Endothelial cell of umbilical vein (primary cell): Measurements from ENCODE around the gene A4GNT. TPM values are rescaled to one million over a fixed set of nuclear protein-coding genes. Genes with fewer than 3 reads are reported as not detected.

Experiments
- BruUV-seq: library from RNA; stranded (reverse); fragments of 400-500 nt; replicated peaks from 2 replicates; lab custom pipeline; 2021; lab: Mats Ljungman, UMichigan
- CTCF ChIA-PET: fragments of 300-600, 350-600 bp; sonication (Branson Sonifier 250); formaldehyde crosslinking; loops from one replicate; lab custom pipeline; 2021; ENCODE audit warnings: antibody characterized with exemption, inconsistent platforms; lab: Charles Lee
- POLR2A ChIA-PET: fragments of 300-600, 350-600 bp; sonication (Branson Sonifier 250); formaldehyde crosslinking; loops from one replicate; lab custom pipeline; 2021; ENCODE audit warnings: antibody characterized with exemption, inconsistent platforms; lab: Charles Lee
- DNase-seq: peaks from one replicate; pipeline ENCODE4 v3.0.0-alpha.2; 2011; ENCODE audit warnings: low read depth, low spot score
- FAIRE-seq: peaks from 2 replicates; lab custom pipeline; 2011; peaks lifted over from hg19 to GRCh38; lab: Jason Lieb, UNC
- H2AFZ ChIP-seq: 2 replicates; pipeline ENCODE4 v1.6.0; 2012; ENCODE audit warnings: low read depth, low read length, control low read depth, inconsistent platforms
- H3K27ac ChIP-seq: 2 replicates; pipeline ENCODE4 v1.5.1; 2011; ENCODE audit warnings: low read depth, mild to moderate bottlenecking, control low read depth, low read length, moderate library complexity; ENCODE audit not compliant: insufficient read depth
- H3K27me3 ChIP-seq, 2 experiments: 2 replicates each; pipeline versions ENCODE4 v1.6.0 to v1.6.1; 2011; ENCODE audit warnings: low read length in 2 of 2, mixed read lengths in 1 of 2; ENCODE audit not compliant: control insufficient read depth in 2 of 2, insufficient read depth in 2 of 2
- H3K36me3 ChIP-seq, 2 experiments: 2 replicates in 1 of 2; 3 replicates in 1 of 2; pipeline ENCODE4 v1.5.1; 2011; ENCODE audit warnings: low read length in 2 of 2, mild to moderate bottlenecking in 1 of 2, moderate library complexity in 1 of 2; ENCODE audit not compliant: control insufficient read depth in 2 of 2, insufficient read depth in 2 of 2; ENCODE audit errors: extremely low read depth in 1 of 2
- H3K4me1 ChIP-seq: 3 replicates; pipeline ENCODE4 v1.5.1; 2011; ENCODE audit warnings: mild to moderate bottlenecking, low read length; ENCODE audit not compliant: control insufficient read depth, insufficient read depth; ENCODE audit errors: extremely low read depth
- H3K4me2 ChIP-seq: 2 replicates; pipeline ENCODE4 v1.6.1; 2011; ENCODE audit warnings: low read length, control low read depth, mixed read lengths; ENCODE audit not compliant: insufficient read depth
- H3K4me3 ChIP-seq, 3 experiments: fragments of 200-600 bp in 1 of 3; sonication (generic), shearing (Covaris generic) in 1 of 3; replicated peaks in 1 of 3; 2 replicates each; pipeline ENCODE4 v1.5.1; 2011 to 2016; ENCODE audit warnings: control low read depth in 3 of 3, low read length in 3 of 3, mild to moderate bottlenecking in 2 of 3, inconsistent platforms in 1 of 3, low read depth in 1 of 3, moderate library complexity in 1 of 3; ENCODE audit not compliant: insufficient read depth in 1 of 3
- H3K79me2 ChIP-seq: 2 replicates; pipeline ENCODE4 v1.6.0; 2012; ENCODE audit warnings: low read length, inconsistent platforms; ENCODE audit not compliant: control insufficient read depth, insufficient read depth
- H3K9ac ChIP-seq: replicated peaks from 2 replicates; pipeline ENCODE3; 2011; ENCODE audit warnings: low read length, control low read depth; ENCODE audit not compliant: insufficient read depth; ENCODE audit errors: extremely low read depth
- H3K9me1 ChIP-seq: replicated peaks from 3 replicates; pipeline ENCODE4 v1.6.0; 2011; ENCODE audit warnings: mild to moderate bottlenecking, low read length; ENCODE audit not compliant: control insufficient read depth, insufficient read depth; ENCODE audit errors: extremely low read depth
- H3K9me3 ChIP-seq: replicated peaks from 2 replicates; pipeline ENCODE4 v1.5.1; 2012; ENCODE audit warnings: low read length, inconsistent platforms; ENCODE audit not compliant: control insufficient read depth, insufficient read depth
- H4K20me1 ChIP-seq: replicated peaks from 2 replicates; pipeline ENCODE3; 2011; ENCODE audit warnings: mild to moderate bottlenecking, low read length; ENCODE audit not compliant: control insufficient read depth, insufficient read depth; ENCODE audit errors: extremely low read depth
- CTCF ChIP-seq, 2 donors: IDR thresholded peaks; 1 replicate in 1 of 2; 2 replicates in 1 of 2; pipeline ENCODE4 v1.5.1; 2011; ENCODE audit warnings: low read length in 2 of 2, mild to moderate bottlenecking in 2 of 2, moderate library complexity in 2 of 2, control low read depth in 1 of 2, inconsistent platforms in 1 of 2, low read depth in 1 of 2; ENCODE audit not compliant: insufficient read depth in 1 of 2; ENCODE audit errors: extremely low read depth in 1 of 2
- EZH2 ChIP-seq: IDR thresholded peaks from 2 replicates; pipeline ENCODE4 v1.6.1; 2012; ENCODE audit warnings: borderline replicate concordance, low read depth, mild to moderate bottlenecking, moderate library complexity, low read length, inconsistent platforms; ENCODE audit not compliant: severe bottlenecking
- FOS ChIP-seq: IDR thresholded peaks from 2 replicates; pipeline ENCODE4 v1.6.1; 2011; ENCODE audit warnings: mild to moderate bottlenecking, low read length, moderate library complexity, borderline replicate concordance; ENCODE audit not compliant: insufficient read depth
- GATA2 ChIP-seq: IDR thresholded peaks from 2 replicates; pipeline ENCODE4 v1.7.0; 2011; ENCODE audit warnings: low read depth, mild to moderate bottlenecking, moderate library complexity, mixed read lengths, low read length; ENCODE audit not compliant: insufficient read length, insufficient read depth
- JUN ChIP-seq: IDR thresholded peaks from 2 replicates; pipeline ENCODE4 v1.6.1; 2011; ENCODE audit warnings: borderline replicate concordance, low read depth; ENCODE audit not compliant: insufficient read length, insufficient read depth
- MAX ChIP-seq: IDR thresholded peaks from 2 replicates; pipeline ENCODE4 v1.6.1; 2011; ENCODE audit not compliant: insufficient read depth, insufficient read length
- MYC ChIP-seq: IDR thresholded peaks from one replicate; pipeline ENCODE4 v1.6.1; 2011; ENCODE audit warnings: mild to moderate bottlenecking, low read depth, low read length
- POLR2A ChIP-seq: IDR thresholded peaks from 2 replicates; pipeline ENCODE4 v1.6.1; 2012; ENCODE audit warnings: low read depth, mild to moderate bottlenecking, control low read depth, low read length
- POLR2AphosphoS5 ChIP-seq: IDR thresholded peaks from 2 replicates; pipeline ENCODE4 v1.6.1; 2012; ENCODE audit warnings: low read depth, mild to moderate bottlenecking, control low read depth, low read length, moderate library complexity; ENCODE audit not compliant: insufficient read depth
- dilution Hi-C: fragments of 300-500 bp; cut with MboI; formaldehyde crosslinking; loops from one replicate; pipeline ENCODE4 v1.15.0; 2019; ENCODE audit warnings: low sequenced_read_pairs; ENCODE audit not compliant: extremely low pct_ligation_motif_present
- intact Hi-C: fragments of 100-400 bp; cut with micrococcal nuclease; formaldehyde crosslinking; loops from one replicate; pipeline ENCODE4 v1.10.0; 2022
- polyA plus RNA-seq, 4 experiments: library from polyadenylated mRNA; depleted of rRNA in 3 of 4; stranded (reverse) in 3 of 4; unstranded in 1 of 4; fragments of >200 nt; gene quantifications; 2 replicates each; pipeline versions ENCODE4 v1.2.1 to v1.2.3, GENCODE V29; 2011 to 2012; ENCODE audit warnings: missing spikeins in 1 of 4
- total RNA-seq: library from RNA; stranded (reverse); gene quantifications from 2 replicates; pipeline ENCODE4 v1.2.3, GENCODE V29; 2021

Gene A4GNT
- total and polyA plus RNA-seq, 2 donors (not counting 3 experiments of a cell fraction or from before 2014, with no cell fraction given) = not detected

GRCh38 chr3:138136201-138136600 lies 4.0 kb upstream of the A4GNT start:
- ChIA-PET CTCF (no interaction called here), POLR2A (no interaction called here)

GRCh38 chr3:138135833-138136194 lies 3.6 kb upstream of the A4GNT start:
- no peak overlapping the region for H3K27ac ChIP-seq
- FAIRE-seq (no peak), DNase-seq (no peak)
- H4K20me1 ChIP-seq = no peaks in the 10 kb centered on the region
- intact Hi-C loops (no loop called here), dilution Hi-C loops (no loop called here)
- no peak overlapping the region for H2AFZ ChIP-seq
- no peaks in the 10 kb centered on the region for H3K9me3 ChIP-seq
- no peaks in the 10 kb centered on the region for H3K9me1 ChIP-seq
- no TSS peak for BruUV-seq
- TF ChIP-seq CTCF (IDR thresholded peaks at IDR 0.05; ENCODE audit: extremely low read depth in 1 of 2, insufficient read depth in 1 of 2, low read depth in 1 of 2, low read length in 2 of 2) = no peak
- no peak for TF ChIP-seq MYC
- TF ChIP-seq JUN = no peak
- no peak for TF ChIP-seq EZH2
- no peak for TF ChIP-seq GATA2
- TF ChIP-seq POLR2A = no peak
- no peak for TF ChIP-seq MAX
- no peak for TF ChIP-seq POLR2AphosphoS5
- no peak for TF ChIP-seq FOS
- H3K4me2 ChIP-seq = no peak overlapping the region
- H3K79me2 ChIP-seq = no peaks in the 10 kb centered on the region
- POLR2A ChIA-PET = no interaction called here
- H3K4me1 ChIP-seq = no peaks in the 10 kb centered on the region
- CTCF ChIA-PET = no interaction called here
- H3K9ac ChIP-seq = no peak overlapping the region
- no peaks in the 10 kb centered on the region for H3K36me3 ChIP-seq
- H3K4me3 ChIP-seq = no peak overlapping the region
- peaks cover 12 to 14% of the 10 kb centered on the region in 2 experiments for H3K27me3 ChIP-seq

More at GRCh38 chr3:138136201-138136600, 4.0 kb upstream of the A4GNT start:
- dilution Hi-C loops = no loop called here
- no peaks in the 10 kb centered on the region for H3K9me1 ChIP-seq
- FAIRE-seq (no peak), DNase-seq (no peak)
- H3K4me3 ChIP-seq = no peak overlapping the region
- H4K20me1 ChIP-seq = no peaks in the 10 kb centered on the region
- no peaks in the 10 kb centered on the region for H3K9me3 ChIP-seq
- intact Hi-C loops = no loop called here
- H3K79me2 ChIP-seq = no peaks in the 10 kb centered on the region
- H2AFZ ChIP-seq = no peak overlapping the region
- H3K4me1 ChIP-seq = no peaks in the 10 kb centered on the region
- TF ChIP-seq MAX = no peak
- no peak for TF ChIP-seq POLR2A
- no TSS peak for BruUV-seq
- H3K9ac ChIP-seq = no peak overlapping the region
- H3K4me2 ChIP-seq = no peak overlapping the region
- H3K36me3 ChIP-seq = no peaks in the 10 kb centered on the region
- H3K27me3 ChIP-seq = peaks cover 10 to 11% of the 10 kb centered on the region in 2 experiments
- H3K27ac ChIP-seq = no peak overlapping the region
